ENCODE data around the gene ADGRB2.
"Not testable (repeated sequence)": the region's sequence is repeated elsewhere in the genome, so short reads cannot be mapped to it uniquely, and the experiment has no call there.

ADGRB2 gene

DNA sequence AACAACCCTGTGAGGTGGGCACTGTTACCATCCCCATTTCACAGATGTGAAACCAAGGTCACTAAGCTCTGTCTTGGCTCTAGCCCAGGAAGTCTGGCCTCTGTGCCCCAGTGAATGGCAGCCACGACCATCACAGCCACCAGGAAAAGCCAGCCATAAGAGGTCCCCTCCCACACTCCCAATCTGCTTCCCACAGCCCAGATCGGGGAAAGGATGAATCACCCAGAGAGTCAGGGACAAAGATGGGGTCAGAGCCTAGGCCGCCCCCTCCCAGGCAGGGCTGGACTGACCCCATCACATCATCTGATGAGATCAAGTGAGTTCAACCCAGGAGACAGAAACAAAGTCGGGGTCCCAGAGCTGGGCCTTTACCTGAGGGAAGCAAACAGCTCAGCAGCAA is 37.4 kb downstream of the ADGRB2 start:
- DNase-seq (ENCODE audit: low read depth) = no peak

DNA sequence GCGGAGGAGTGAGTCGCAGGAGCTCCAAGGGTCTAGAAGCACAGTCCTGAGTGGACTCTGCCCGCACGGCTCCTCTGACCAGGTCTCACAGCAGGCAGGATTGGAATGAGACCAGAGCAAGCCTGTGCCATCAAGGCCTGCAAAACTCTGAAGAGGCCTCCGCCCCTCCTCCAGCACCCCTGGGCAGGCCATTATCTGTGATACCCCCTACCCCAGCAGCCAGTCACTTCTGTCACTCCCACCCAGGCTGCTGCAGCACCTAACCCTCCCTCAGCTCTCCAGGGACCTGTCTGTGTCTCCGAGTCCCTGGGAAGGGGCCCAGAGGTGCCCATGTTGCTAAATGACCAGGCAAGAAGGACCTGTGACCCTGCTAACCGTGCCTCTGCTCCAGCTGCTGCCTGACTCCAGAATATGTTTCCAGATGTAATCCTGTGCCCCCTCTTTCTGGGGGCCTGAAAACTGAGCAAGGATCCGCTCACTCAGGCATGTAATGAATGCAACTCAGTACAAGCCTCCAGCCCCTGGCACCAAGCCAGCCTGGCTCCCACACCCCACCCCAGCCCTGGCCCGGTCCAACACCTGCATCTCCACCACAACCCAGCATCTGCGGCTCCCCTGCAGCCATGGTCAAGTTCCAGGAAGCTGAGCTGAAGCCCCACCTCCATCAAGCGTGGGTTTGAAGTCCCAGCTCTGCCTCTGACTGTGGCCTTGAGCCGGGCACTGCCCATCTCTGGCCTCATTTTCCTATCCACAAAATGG is 38.2 kb downstream of the ADGRB2 start:
- no peak for DNase-seq (ENCODE audit: low read depth)

GRCh38 chr1:31725134-31725533 is 39.0 kb downstream of the ADGRB2 start:
- no peak for DNase-seq (ENCODE audit: low read depth)

GRCh38 chr1:31723828-31724359 is 40.2 kb downstream of the ADGRB2 start:
- DNase-seq (ENCODE audit: low read depth) = no peak

- DNase-seq (ENCODE audit: low read depth) = no peak
These were observed 45.7 kb downstream of the ADGRB2 start for GRCh38 chr1:31718327-31718897.

DNA sequence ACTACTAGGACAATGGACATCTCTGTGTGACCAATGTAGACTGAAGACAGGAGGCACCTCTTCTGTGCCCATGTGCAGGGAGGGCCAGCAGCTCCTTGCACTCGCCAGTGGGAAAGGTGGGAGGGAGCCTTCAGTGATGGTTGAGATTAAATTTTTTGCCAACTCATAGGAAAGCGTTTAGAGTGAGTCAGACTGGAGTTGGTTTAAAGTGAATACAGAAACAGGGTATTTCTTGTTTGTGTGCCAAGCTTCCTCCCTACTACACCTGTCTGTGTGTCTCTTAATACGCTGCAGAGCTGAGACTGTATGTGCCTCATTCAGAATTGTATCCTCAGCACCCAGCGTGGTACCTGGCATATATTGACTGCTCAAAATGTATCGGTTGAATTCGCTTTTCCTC is 46.8 kb downstream of the ADGRB2 start:
- no peak for DNase-seq (ENCODE audit: low read depth)

GRCh38 chr1:31715873-31716220 is 48.3 kb downstream of the ADGRB2 start:
- DNase-seq (ENCODE audit: low read depth) = no peak

- no peak for DNase-seq (ENCODE audit: low read depth)
These were observed 48.9 kb downstream of the ADGRB2 start for GRCh38 chr1:31715087-31715872.

DNA sequence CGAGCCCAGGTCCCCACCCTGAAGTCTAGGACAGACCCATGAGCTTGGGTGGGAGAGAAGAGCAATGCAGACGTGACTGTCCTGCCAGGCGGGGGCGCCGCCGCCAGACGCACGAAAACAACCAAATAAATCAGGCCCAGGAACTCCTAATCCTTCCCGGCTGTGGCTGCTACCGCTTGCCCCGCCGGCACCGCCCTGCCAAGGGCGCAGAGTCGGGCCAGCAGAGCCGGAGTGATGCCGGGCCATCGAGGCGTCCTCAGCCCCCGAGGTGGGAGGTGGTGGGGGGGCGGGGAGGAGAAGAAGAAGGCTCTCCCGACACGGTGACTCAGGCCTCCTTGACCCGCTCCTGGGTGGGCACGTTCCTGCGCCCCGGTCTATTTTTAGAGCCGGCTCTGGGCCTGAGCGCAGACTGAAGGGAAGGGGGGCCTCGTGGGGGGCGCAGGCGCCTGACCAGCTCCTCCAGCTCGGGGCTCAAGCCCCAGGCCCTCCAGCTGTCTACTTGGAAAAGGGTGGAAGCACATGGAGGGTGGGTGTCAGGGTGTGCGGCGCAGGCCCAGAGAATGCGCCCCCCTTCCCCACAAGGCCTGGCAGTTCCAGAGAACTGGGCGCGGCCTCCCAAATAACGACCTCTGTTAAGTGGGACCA is 49.6 kb downstream of the ADGRB2 start:
- DNase-seq (ENCODE audit: low read depth) = no peak

DNA sequence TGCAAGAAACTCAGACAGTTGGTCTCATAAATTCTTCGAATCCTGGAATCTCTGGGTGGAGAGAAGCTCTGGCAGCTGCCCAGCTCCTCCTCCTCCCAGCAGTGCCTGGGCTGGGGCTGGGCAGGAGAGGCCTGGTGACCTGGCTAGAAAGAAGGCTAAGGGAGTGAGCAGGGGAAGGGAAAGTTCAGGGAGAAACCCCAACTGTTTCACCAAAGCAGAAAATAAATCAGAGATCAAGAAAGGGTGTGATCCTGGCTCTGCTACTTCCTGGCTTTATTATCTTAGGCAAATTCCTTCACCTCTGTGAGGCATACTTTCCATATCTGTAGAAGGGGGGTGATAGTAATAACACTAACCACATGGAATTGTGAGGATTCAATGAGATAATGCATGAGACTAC is 51.5 kb downstream of the ADGRB2 start:
- DNase-seq (ENCODE audit: low read depth) = no peak

- no peak for DNase-seq (ENCODE audit: low read depth)
These were observed 52.1 kb downstream of the ADGRB2 start for GRCh38 chr1:31712068-31712467.

GRCh38 chr1:31708324-31708723 is 55.8 kb downstream of the ADGRB2 start:
- no peak for DNase-seq (ENCODE audit: low read depth)

DNA sequence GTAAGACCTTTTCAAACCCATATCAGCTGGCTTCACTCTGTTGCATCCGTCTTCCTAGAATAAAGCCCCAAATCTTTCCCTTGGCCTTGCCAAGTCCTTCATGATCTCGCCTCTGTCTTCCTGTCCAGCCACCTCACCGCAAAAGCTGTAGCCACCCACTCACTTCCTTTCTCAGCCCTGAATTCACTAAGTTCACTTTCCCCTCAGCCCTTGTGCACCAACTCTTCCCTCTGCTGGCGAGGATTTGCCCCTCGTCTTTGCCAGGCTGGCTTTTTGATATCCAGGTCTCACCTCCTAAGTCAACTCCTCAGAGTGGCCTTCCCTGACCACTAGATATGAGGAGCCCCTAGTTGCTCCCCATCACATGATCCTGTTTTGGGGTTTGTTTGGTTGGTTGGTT is 56.4 kb downstream of the ADGRB2 start:
- DNase-seq (ENCODE audit: low read depth) = no peak

DNA sequence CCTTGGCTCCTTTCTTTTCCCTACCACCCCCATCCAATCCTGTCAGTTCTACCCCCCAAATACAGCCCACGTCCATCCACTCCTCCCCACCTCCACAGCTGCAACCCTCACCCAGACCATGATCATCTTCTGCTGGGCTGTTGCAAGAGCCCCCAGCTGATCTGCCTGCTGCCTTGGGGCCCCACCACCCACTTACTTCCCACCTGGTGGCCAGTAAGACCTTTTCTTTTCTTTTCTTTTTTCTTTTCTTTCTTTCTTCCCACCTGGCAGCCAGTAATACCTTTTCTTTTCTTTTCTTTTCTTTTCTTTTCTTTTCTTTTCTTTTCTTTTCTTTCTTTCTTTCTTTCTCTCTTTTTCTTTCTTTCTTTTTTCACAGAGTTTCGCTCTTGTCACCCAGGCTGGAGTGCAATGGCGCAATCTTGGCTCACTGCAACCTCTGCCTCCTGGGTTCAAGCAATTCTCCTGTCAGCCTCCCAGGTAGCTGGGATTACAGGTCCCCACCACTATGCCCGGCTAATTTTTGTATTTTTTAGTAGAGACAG is 57.0 kb downstream of the ADGRB2 start:
- DNase-seq (ENCODE audit: low read depth) = not testable (repeated sequence)

GRCh38 chr1:31706384-31707058 is 57.6 kb downstream of the ADGRB2 start:
- DNase-seq (ENCODE audit: low read depth) = no peak

DNA sequence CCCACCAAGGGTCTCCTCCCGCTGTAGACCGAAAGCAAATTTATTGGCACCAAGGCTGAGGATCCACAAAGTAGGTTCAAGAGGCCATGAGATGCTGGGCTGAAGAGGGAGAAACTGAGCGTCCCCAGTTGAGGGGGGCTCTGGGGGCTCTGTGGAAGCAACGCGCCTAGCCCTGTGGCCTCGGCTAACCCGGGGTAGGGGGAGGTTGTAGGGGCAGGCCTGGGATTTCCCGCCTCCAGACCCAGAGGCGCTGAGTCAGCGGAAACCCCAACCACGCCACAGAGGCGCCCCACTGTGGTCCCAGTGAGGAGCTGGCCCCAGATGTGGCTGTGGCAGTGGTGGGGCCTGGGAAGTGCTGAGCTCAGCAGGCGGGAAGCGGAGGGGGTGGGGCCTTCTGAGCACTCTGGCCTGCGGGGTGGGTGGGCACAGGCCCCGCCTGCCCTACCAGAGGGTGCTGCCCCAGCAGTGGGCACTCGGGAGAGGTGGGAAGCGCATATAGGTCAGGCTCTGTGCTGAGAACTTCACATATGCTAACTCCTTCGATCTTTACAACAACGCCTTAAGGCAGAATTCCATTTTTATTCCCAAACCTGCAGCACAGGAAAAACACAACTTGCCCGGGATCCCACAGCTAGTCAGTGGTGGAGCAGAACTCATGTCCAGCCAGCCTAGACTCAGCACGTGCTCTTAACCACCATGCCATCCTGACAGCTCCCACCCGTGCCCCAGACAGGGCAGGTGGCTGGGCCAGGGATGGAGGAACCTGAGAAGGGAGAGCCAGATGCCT is 58.9 kb downstream of the ADGRB2 start:
- DNase-seq (ENCODE audit: low read depth) = peak; percentile 51

- no peak for DNase-seq (ENCODE audit: low read depth)
These were observed 59.7 kb downstream of the ADGRB2 start for GRCh38 chr1:31704271-31705079.

- DNase-seq (ENCODE audit: low read depth) = no peak
These were observed 60.5 kb downstream of the ADGRB2 start, which contains the start of gene COL16A1 for GRCh38 chr1:31703431-31704270. Gene COL16A1 (minus strand): TSS chr1:31704017. CDS start chr1:31702193, 1,824 bp downstream.
